ENCODE results near the gene RDH14. TPM values are rescaled to one million over a fixed set of nuclear protein-coding genes. Genes with fewer than 3 reads are reported as not detected.

The RDH14 gene
- total RNA-seq, 1 experiment from 2014 or later = 17.0 TPM

- H3K27me3 Mint-ChIP-seq (ENCODE audit: insufficient read depth, unreplicated experiment) = no peaks in the 10 kb centered on the region
- H3K36me3 Mint-ChIP-seq (ENCODE audit: insufficient read depth, unreplicated experiment) = no peaks in the 10 kb centered on the region
- H3K9me3 Mint-ChIP-seq (ENCODE audit: unreplicated experiment) = no peaks in the 10 kb centered on the region
- no peaks in the 10 kb centered on the region for H3K36me3 ChIP-seq (ENCODE audit: control insufficient read depth, insufficient read depth, low read length)
- H3K4me1 ChIP-seq = no peaks in the 10 kb centered on the region
- no TSS peak for BruUV-seq (replicated peaks)
- no peak for DNase-seq
- TF ChIP-seq CTCF (IDR thresholded peaks at IDR 0.05; ENCODE audit: insufficient read depth in 1 of 2, low read depth in 1 of 2, low read length in 1 of 2, severe bottlenecking in 1 of 2, unreplicated experiment in 1 of 2) = no peak
- CTCF ChIA-PET = no interaction called here
- no peaks in the 10 kb centered on the region for H3K9me3 ChIP-seq
- POLR2A ChIA-PET = no interaction called here
- intact Hi-C loops (cut with micrococcal nuclease; ENCODE audit: unreplicated experiment) = no loop called here
- H3K27me3 ChIP-seq (replicated peaks; ENCODE audit: control insufficient read depth, insufficient read depth, low read length) = no peaks in the 10 kb centered on the region
- no peak overlapping the region for H3K4me3 Mint-ChIP-seq (ENCODE audit: unreplicated experiment)
- H3K4me1 Mint-ChIP-seq (ENCODE audit: low read depth, unreplicated experiment) = no peaks in the 10 kb centered on the region
- no peak overlapping the region for H3K4me3 ChIP-seq (ENCODE audit: low read depth, low read length)
- H3K27ac Mint-ChIP-seq (ENCODE audit: unreplicated experiment) = no peak overlapping the region
Observed at GRCh38 chr2:18592372-18592771, 31.9 kb upstream of the RDH14 start.

GRCh38 chr2:18589354-18589753 lies 28.9 kb upstream of the RDH14 start, which contains the start of gene NT5C1B:
Gene NT5C1B, minus strand, starts transcription at chr2:18589569. Its CDS starts 101 bp downstream, at chr2:18589468.
- intact Hi-C loops (cut with micrococcal nuclease; ENCODE audit: unreplicated experiment) = no loop called here
- BruUV-seq (replicated peaks) = no TSS peak
- POLR2A ChIA-PET = no interaction called here

GRCh38 chr2:18588802-18589201 lies 28.3 kb upstream of the RDH14 start:
- BruUV-seq (replicated peaks) = no TSS peak
- intact Hi-C loops (cut with micrococcal nuclease; ENCODE audit: unreplicated experiment) = no loop called here
- no peak for TF ChIP-seq CTCF (IDR thresholded peaks at IDR 0.05; ENCODE audit: insufficient read depth in 1 of 2, low read depth in 1 of 2, low read length in 1 of 2, severe bottlenecking in 1 of 2, unreplicated experiment in 1 of 2)
- no peak overlapping the region for H3K27ac Mint-ChIP-seq (ENCODE audit: unreplicated experiment)
- H3K9me3 Mint-ChIP-seq (ENCODE audit: unreplicated experiment) = no peaks in the 10 kb centered on the region
- H3K36me3 ChIP-seq (ENCODE audit: control insufficient read depth, insufficient read depth, low read length) = no peaks in the 10 kb centered on the region
- no peak for DNase-seq
- H3K27me3 ChIP-seq (replicated peaks; ENCODE audit: control insufficient read depth, insufficient read depth, low read length) = no peaks in the 10 kb centered on the region
- H3K4me3 Mint-ChIP-seq (ENCODE audit: unreplicated experiment) = no peak overlapping the region
- no peaks in the 10 kb centered on the region for H3K9me3 ChIP-seq
- no peak overlapping the region for H3K4me3 ChIP-seq (ENCODE audit: low read depth, low read length)
- H3K27me3 Mint-ChIP-seq (ENCODE audit: insufficient read depth, unreplicated experiment) = no peaks in the 10 kb centered on the region
- no peaks in the 10 kb centered on the region for H3K36me3 Mint-ChIP-seq (ENCODE audit: insufficient read depth, unreplicated experiment)
- CTCF ChIA-PET = no interaction called here
- H3K4me1 ChIP-seq = no peaks in the 10 kb centered on the region
- POLR2A ChIA-PET = no interaction called here
- no peaks in the 10 kb centered on the region for H3K4me1 Mint-ChIP-seq (ENCODE audit: low read depth, unreplicated experiment)

More at GRCh38 chr2:18589354-18589753, 28.9 kb upstream of the RDH14 start, which contains the start of gene NT5C1B:
- Mint-ChIP-seq H3K36me3 (ENCODE audit: insufficient read depth, unreplicated experiment) (no peaks in the 10 kb centered on the region), H3K27me3 (ENCODE audit: insufficient read depth, unreplicated experiment) (no peaks in the 10 kb centered on the region), H3K9me3 (ENCODE audit: unreplicated experiment) (no peaks in the 10 kb centered on the region), H3K4me1 (ENCODE audit: low read depth, unreplicated experiment) (no peaks in the 10 kb centered on the region), H3K27ac (ENCODE audit: unreplicated experiment) (no peak within 1 kb of the TSS), H3K4me3 (ENCODE audit: unreplicated experiment) (no peak within 1 kb of the TSS)
- TF ChIP-seq CTCF (IDR thresholded peaks at IDR 0.05; ENCODE audit: insufficient read depth in 1 of 2, low read depth in 1 of 2, low read length in 1 of 2, severe bottlenecking in 1 of 2, unreplicated experiment in 1 of 2) = no peak
- H3K27me3 ChIP-seq (replicated peaks; ENCODE audit: control insufficient read depth, insufficient read depth, low read length) = no peaks in the 10 kb centered on the region
- H3K4me3 ChIP-seq (ENCODE audit: low read depth, low read length) = no peak within 1 kb of the TSS
- H3K9me3 ChIP-seq = no peaks in the 10 kb centered on the region
- CTCF ChIA-PET = no interaction called here
- H3K4me1 ChIP-seq = no peaks in the 10 kb centered on the region
- DNase-seq = no peak
- no peaks in the 10 kb centered on the region for H3K36me3 ChIP-seq (ENCODE audit: control insufficient read depth, insufficient read depth, low read length)

Measured in Caco-2 (cell line).